Raji (cell line): ENCODE results near the gene C4BPB.

ENCODE experiments used
- POLR2A ChIP-seq: IDR thresholded peaks from 2 replicates; pipeline ENCODE4 v1.6.1; 2011; ENCODE audit warnings: low read depth, low read length, control low read depth; ENCODE audit not compliant: insufficient read depth

Gene C4BPB

DNA sequence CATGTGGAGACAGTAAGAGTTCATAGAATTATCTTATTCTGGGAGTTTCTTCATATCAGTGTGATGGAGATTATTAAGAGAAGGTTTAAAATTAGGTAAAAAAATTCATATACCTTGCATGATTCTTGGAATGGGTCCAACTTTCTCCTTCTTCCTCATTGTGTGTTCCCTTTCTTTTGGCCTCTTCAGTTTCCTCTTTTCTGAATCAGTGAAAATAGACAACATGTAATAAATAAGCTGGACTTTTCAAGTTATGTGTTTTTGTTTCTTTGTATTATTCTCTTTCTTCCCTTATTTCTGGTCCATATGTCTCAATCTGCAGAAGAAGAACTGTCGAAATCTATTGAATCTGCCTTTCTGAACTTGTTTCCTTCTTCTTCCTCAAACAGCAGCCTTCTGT is 45.9 kb downstream of the C4BPB start:
- no peak for TF ChIP-seq POLR2A

DNA sequence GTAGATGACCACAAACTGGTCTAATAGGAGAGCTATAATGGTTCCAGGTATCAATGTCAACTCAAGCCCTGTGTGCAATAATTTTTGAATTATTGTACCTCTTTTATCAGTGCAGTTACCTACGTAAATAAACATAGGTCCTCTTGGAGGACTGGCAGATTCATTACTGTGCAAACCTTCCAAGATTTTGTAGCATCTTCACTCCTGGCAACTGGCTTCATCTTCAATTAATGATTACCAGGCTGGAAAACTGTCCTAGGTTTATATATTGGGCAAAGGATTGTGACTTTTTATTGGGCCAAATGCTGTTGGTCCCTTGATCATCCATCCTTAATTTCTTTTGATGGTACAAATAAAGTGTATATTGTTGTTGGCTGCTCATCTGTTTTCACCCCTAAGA is 51.0 kb downstream of the C4BPB start:
- no peak for TF ChIP-seq POLR2A

DNA sequence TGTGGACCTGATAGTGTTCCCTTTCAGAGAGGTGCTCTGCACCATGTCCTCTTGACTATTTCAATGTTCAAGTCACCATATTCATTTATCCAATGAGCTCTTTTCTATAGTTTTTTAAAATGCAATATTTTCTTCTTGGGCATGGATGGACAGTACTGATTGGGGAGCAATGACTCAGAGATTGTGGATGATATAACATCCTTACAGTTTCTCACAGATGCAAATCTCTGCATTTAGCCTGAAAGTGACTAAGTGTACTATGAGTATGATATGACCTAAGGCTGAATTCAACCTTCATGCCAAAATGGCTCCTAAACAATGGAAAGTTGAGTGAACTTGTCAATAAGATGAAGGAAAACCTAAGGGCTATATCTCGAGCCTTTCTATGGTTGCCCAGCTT is 51.9 kb downstream of the C4BPB start:
- no peak for TF ChIP-seq POLR2A

DNA sequence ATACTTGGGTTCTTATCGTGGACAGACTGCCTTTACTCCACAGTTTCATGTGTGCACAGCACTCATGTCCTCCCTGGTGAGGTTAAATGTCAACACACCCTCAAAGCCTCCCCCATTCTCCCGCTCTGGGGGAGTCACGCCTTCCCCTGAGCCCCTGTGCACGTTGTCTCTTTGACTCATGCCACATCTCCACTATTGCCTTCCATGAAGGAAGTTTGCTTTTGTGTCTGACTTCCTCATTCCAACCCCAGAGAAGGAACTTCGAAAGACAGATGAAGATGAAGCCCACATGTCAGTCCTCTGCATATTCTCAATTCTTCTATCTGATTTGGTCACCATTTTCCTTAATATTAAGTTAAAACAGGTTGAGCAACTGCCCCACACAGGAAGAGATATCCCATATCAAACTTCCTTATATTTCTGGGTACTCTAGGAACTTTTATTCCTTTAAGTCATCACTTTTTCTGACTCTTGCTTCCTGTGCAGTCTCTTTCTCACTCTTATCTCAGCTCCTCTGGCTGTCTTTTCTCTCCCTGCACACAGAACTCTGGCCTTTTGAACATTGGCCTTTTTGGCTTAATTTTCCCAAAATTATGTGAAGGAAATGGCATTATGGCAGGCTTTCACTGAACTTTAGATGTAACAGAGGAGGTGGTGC is 56.9 kb downstream of the C4BPB start:
- TF ChIP-seq POLR2A, result no peak
